Measurements from ENCODE around the gene SRC.
"Not testable (repeated sequence)": the region's sequence is repeated elsewhere in the genome, so short reads cannot be mapped to it uniquely, and the experiment has no call there.

SRC gene

GRCh38 chr20:37364927-37365272 is 19.0 kb downstream of the SRC start:
- DNase-seq: no peak

GRCh38 chr20:37365760-37366638 is 20.1 kb downstream of the SRC start:
- no peak for DNase-seq

- no peak for DNase-seq
Measured at GRCh38 chr20:37366743-37367142, 20.8 kb downstream of the SRC start.

GRCh38 chr20:37369846-37370245 is 23.9 kb downstream of the SRC start:
- no peak for DNase-seq

- DNase-seq: not testable (repeated sequence)
Measured at GRCh38 chr20:37371845-37372244, 25.9 kb downstream of the SRC start.

- no peak for DNase-seq
Measured at GRCh38 chr20:37372441-37372840, 26.5 kb downstream of the SRC start.

GRCh38 chr20:37373020-37373598 is 27.2 kb downstream of the SRC start:
- DNase-seq: no peak

GRCh38 chr20:37375227-37375626 is 29.3 kb downstream of the SRC start:
- DNase-seq: no peak

- no peak for DNase-seq
Measured at GRCh38 chr20:37376324-37376723, 30.4 kb downstream of the SRC start.

GRCh38 chr20:37376791-37377190 is 30.9 kb downstream of the SRC start:
- no peak for DNase-seq

- DNase-seq: no peak
Measured at GRCh38 chr20:37377346-37378081, 31.6 kb downstream of the SRC start.

- no peak for DNase-seq
Measured at GRCh38 chr20:37378420-37378784, 32.5 kb downstream of the SRC start.

GRCh38 chr20:37378785-37379598 is 33.1 kb downstream of the SRC start:
- no peak for DNase-seq

GRCh38 chr20:37379967-37380828 is 34.3 kb downstream of the SRC start:
- DNase-seq: no peak

GRCh38 chr20:37380864-37381579 is 35.1 kb downstream of the SRC start:
- no peak for DNase-seq

- DNase-seq: no peak
Measured at GRCh38 chr20:37381621-37382471, 35.9 kb downstream of the SRC start.

- DNase-seq: no peak
Measured at GRCh38 chr20:37382482-37383120, 36.7 kb downstream of the SRC start.

GRCh38 chr20:37383229-37383989 is 37.5 kb downstream of the SRC start:
- no peak for DNase-seq

- peak; percentile 21 for DNase-seq
Measured at GRCh38 chr20:37384683-37385174, 38.8 kb downstream of the SRC start.
